HL-60/S4 treated with retinoic acid at 250 ng/mL for 4 days and 3 days (cell line): Measurements from ENCODE around the gene KIF20A.
"Not testable (repeated sequence)": the region's sequence is repeated elsewhere in the genome, so short reads cannot be mapped to it uniquely, and the experiment has no call there.

ENCODE experiments used
- in situ Hi-C: fragments of 300-500 bp; cut with MboI; formaldehyde crosslinking; loops from 2 replicates; pipeline ENCODE4 v1.7.0; 2022; ENCODE audit warnings: low sequenced_read_pairs

The KIF20A gene

DNA sequence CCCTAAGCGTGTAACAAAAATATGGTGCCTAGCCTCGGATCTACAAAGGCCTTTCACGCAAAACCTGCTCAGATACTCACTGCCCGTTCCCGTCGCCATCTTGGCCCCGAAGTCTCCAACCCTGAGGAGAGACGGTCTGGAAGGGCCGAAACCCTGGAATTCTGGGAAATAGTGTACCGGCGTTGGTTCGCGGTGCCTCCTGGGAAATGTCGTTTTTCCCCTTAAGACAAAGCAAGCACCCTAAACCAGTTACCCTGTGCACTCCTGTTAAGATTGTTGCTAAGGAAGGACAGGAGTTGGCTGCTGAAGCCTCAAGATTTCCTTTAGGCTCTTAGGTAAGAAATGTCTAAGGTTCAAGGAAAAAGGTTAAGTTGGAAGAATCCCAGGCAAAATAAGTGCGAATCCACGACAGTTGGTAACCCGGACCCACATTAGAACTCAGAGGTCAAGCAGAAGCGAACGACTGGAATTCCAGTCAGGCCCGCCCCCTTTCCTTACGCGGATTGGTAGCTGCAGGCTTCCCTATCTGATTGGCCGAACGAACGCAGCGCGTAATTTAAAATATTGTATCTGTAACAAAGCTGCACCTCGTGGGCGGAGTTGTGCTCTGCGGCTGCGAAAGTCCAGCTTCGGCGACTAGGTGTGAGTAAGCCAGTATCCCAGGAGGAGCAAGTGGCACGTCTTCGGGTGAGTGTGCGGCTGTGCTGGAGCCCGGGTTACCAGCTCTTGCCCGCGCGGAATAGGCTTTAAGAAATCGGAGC lies at the start of gene KIF20A, which contains the start of gene BRD8:
Gene KIF20A (plus strand): TSS at position 597 of the 761 bp plus-strand sequence. CDS start 569 bp downstream, outside the sequence.
Gene BRD8 (minus strand): TSS at position 115 of the 761 bp plus-strand sequence. CDS start 16 bp downstream, at position 99.
- in situ Hi-C loops, result loop anchor here (25.0 kb wide), 1 partner anchor 234 kb away; no protein-coding TSS in a partner anchor

DNA sequence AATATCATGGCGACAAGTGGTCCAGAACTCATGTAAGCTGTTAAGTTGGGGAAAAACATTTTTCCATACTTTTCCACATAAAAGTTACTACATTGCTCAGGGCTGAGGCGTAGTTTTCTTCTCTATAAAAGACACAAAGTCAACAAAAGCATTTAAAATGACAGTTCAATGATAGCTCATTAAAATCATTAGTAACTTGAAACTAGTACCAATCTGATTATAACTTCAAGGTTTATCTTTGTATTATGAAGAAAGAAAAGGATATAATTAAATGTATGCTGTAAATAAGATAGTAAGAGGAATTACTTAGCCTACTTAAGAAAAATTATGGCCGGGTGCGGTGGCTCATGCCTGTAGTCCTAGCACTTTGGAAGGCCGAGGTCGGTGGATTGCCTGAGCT lies 49.6 kb upstream of the KIF20A start:
- in situ Hi-C loops, result no loop called here

DNA sequence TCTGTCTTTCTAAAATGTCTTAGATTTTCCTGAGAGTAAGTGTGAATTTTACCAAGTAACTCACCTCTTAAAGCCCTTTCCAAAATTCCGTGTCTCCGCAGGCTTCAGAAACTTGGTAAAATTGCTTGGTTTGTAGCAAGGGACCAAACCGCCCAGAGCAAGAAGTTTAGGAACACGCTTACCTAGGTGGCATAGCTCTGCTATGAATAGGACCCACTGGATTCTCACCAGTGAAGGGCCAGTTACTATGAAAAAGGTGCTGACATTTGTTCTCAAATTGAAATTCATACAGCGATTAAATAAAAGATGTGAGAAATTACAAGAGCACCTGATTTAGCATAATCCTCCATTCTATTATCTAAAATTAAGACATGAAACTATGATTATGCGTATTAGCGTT lies 46.4 kb upstream of the KIF20A start:
- in situ Hi-C loops, result no loop called here

DNA sequence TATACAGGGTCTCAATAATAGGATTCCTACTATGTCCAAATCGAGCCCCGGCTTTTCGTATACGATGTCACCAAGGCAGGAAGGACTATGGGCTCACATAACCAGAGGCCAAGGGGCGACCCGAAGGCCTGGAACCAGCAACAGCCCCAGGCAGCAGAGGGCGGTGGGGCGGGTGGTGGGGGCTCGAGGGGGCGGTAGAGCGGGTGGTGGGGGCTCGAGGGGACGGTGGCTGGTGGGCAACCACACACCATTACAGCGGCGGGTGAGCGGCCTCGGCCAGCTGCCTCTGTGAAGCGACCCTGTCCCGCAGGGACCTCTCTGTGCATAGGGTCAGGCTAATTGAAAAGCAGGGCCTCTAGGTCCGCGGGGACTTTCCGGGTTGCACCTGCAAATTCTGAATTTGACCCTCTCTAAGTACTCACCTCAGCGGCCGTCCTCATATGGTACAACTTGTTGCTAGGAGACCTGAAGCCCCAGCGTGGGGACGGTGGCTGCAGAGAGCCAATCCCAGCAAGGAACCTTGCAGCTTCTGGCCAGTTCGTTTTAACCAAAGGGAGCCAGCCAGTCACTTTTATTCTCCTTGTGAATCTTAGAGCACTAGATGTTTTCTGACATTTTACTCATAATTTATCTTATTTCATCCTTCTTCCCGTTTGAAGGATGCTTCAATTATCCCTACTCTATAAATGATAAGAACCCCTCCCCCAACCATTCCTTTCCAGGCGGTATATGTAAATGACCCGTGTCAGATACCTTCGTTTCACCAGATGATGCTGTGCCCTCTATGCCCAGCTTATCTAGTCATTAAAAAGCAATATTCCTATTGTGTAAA lies 39.7 kb upstream of the KIF20A start, which contains the start of gene NME5:
Gene NME5 (minus strand): TSS at position 480 of the 832 bp plus-strand sequence. CDS start 648 bp downstream, outside the sequence.
- in situ Hi-C loops, result no loop called here

DNA sequence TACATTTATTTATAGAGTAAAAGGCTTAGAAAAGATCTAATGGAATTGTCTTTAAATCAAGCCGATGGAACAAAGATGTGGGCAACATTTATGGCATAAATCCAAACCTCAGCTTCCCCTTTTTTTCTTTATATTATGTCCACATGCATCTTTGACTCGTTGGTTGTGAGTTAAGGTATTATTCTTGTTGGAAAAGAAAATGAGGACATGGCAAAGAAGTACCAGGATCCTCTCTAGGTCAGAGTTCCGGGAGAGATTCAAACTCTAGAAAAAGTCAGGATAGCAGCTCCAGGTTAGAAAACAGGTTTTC lies 39.2 kb upstream of the KIF20A start:
- in situ Hi-C loops, result no loop called here

DNA sequence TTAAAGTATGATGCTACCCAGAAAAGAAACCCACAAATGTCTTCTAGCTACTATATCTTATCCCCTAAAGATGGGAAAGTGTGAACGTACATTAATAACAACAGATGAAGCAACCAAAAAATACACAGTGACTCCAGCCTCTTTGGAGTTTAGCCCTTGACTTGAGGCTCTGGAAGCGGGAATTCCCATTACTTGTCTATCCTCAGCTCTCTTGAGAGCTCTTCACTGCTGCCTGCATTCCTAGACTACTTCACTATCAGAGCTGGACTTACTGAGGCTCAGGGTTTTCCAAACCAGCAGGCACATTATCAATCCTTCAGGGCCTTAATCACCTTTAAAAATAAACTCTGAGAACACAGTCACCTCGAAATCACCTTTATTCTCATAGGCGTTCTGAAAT lies 38.6 kb upstream of the KIF20A start:
- in situ Hi-C loops, result no loop called here

DNA sequence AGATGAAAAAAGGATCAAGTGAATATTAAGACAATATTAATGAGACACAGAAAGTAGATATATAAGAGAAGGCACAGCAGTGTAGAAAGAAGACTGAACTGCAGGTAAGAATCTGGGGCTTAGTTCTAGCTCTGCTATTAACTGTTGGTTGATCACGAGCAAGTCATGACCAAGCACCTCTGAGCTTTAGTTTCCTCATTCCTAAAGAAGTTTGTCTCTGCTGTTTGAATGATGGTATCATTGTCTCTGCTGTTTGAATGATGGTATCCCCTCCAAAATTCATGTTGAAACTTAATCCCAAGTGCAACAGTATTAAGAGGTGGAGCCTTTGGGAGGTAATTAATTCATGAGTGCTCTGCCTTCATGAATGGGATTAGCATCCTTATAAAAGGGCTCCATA lies 37.2 kb upstream of the KIF20A start:
- in situ Hi-C loops, result no loop called here

DNA sequence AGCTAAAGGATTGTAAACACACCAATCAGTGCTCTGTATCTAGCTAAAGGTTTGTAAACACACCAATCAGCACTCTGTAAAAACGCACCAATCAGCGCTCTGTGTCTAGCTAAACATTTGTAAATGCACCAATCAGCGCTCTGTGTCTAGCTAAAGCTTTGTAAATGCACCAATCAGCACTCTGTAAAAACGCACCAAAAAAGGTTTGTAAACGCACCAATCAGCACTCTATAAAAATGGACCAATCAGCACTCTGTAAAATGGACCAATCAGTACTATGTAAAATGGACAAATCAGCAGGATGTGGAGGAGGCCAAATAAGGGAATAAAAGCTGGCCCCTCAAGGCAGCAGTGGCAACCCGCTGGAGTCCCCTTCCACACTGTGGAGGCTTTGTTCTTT lies 35.3 kb upstream of the KIF20A start:
- in situ Hi-C loops, result not testable (repeated sequence)

DNA sequence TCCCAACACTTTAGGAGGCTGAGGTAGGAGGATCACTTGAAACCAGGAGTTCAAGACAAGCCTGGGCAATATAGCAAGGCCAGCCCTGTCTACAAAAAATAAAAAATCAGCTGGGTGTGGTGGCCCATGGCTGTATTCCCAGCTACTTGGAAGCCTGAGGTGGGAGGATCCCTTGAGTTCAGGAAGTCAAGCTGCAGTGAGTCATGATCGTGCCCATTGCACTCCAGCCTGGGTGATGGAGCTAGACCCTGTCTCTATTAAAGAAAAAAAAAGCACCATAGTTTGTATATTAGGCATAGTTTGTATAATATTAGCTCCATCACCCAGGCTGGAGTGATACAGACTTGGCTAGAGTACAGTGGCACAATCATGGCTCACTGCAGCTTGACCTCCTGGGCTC lies 30.1 kb upstream of the KIF20A start:
- in situ Hi-C loops, result no loop called here

DNA sequence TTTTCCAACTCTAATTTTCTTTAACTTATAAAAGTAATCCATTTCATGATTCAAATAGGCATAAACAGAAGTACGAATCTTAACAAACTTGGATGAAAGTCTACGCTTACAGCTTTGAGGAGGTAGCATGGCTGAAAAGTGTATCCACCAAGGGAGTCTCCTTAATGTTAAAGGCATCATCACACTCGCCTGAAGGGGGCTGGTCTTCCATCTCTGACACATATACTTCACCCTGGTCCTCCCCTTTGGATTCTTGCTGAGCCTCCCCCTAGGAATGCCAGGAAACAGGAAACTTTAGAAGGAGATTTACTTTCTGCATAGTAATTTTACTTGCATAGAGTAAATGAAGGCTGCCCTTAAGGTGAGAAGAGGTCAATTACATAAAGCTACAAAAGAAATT lies 29.4 kb upstream of the KIF20A start:
- in situ Hi-C loops, result no loop called here

DNA sequence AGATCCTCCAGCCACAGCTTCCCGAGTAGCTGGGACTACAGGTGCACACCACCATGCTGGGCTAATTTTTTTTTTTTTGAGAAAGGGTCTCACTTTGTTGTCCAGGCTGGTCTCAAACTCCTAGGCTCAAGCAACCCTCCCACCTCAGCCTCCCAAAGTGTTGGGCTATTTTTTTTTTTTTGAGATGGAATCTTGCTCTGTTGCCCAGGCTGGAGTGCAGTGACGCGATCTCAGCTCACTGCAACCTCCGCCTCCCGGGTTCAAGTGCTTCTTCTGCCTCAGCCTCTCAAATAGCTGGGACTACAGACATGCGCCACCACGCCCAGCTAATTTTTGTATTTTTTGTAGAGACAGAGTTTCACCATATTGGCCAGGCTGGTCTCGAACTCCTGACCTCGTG lies 22.9 kb upstream of the KIF20A start:
- in situ Hi-C loops, result not testable (repeated sequence)

DNA sequence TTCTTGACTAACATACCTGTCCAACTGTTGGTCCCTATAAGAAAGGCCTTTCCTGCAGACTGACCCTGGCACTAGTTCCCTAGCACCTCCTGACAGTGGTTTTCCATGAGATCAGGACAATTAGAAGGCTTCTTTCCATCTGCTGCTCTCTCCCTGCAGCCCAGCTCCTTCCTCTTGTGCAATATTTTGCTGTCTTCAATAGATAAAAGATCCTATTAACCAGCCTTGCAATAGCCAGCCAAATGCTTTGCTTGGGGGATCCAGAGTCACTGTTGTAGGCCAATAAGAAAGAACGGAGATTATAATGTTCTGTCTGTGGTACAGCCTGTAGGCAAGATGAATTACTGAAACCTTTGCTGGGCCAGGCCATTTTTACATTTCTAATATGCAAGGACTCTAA lies 21.3 kb upstream of the KIF20A start:
- in situ Hi-C loops, result no loop called here

DNA sequence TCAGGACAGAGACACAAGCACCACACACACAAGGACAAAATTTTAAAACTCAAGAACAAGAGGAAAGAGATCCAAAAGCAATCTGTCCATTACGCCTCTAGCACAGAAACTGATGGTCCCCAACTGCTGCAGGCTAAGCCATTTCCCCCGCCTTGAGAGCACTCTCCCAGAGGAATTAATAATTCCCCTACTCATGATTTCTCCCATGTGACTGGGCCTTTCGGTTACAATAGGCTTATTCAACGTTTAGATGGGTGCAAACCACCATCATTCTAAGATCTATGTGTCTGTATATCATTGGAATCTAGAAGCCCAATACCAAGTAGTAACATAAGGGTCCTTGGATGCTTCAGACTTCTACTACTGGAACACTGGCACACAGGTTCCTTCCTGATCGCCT lies 19.2 kb upstream of the KIF20A start:
- in situ Hi-C loops, result no loop called here

DNA sequence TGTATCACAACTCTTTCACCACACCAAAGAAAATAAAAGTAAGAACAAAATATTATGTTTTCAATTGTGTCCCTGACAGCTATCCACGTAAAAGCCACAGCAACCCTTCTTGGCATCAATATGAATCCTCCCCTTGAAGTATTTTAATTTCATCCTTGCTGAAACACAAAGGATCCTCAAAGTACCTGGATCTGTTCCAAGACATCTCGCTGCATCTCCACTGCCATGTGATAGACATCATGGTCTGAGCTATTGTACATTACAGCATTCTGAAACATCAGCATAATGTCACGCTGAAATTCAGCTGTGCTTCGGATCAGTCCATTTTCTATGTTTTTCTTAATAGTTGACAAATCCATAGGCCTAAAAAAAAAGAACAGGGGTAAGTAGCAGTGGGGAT lies 18.2 kb upstream of the KIF20A start:
- in situ Hi-C loops, result no loop called here

DNA sequence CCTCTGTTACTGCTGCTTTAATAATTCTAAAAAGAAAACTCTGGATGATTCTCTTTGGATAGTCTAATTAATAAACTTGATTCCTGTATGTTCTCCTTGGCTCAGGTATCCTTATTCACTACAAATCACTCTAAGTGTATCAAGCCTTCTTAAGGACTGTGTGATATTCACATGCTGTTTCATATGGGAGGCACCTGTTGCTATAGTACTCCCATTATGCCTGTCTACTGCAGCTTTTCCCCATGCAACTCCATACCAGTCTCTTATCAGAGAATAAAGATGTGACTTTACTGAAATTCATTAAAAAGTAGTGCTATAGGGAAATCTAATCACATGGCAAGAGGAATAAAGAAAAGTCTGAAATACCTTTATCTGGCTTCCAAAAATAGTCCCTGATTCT lies 15.2 kb upstream of the KIF20A start:
- in situ Hi-C loops, result no loop called here

DNA sequence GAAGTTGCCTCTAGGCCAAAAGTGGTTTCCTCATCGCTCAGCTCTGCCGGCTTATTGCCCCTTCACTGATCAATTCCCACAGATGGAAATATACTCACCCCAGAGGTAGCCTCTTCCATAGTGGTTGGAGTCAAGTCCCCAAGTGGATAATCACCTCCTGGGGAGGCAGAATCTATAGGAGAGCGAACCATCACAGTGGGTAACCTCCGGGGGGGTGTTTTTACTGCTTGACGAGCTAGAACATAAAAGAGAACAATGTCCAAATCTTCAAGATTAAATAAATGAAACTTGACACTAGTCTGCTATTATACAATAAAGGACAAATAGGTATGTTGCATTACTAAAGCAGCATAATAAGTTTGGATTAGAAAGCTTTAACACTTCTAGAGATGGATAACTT lies 9.8 kb upstream of the KIF20A start:
- in situ Hi-C loops, result no loop called here

DNA sequence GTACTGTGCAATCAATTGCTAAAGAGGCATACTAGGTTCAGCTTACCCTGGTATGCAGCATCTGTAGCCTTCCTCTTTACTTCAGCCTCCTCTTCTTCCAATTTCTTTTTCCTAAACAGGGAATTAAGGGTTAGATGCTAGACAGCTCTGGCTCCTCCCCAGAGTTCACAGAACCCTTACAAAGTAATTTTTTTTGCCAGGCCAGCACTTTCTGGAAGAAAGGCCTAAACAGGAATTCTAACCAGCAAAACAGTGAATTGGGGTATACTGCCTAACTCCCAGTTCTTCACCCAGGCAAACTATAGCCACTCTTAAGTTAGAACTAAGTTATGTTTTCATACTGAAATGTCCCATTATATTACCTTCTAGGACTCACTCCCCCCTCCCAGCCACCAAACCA lies 8.6 kb upstream of the KIF20A start:
- in situ Hi-C loops, result no loop called here

DNA sequence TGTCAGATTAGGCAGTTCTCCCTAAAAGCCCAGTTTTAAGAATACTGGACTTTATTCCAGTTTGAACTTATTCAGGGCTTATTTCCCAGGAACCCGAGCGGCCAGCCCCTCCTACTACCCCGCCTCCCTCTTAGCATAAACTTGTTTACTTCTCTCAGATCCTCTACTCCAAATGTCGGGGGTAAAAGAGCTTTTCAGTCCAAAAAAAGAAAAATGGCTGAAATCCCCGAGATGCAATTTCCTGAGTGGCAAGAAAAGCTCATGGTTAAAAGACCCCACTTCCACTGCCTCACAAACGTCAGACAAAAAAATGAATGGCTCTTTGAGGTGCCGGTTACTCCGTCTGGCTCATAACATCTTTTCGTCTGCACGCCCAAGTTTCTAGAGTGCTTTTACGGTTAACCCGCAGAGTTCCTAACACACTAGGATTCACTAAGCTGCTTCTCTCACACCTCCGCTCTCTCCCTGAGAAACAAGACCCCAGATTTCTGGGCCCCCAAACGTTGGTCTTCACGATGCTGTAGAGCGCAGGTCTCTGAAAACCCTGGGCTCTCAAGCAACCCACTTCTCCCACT lies 884 bp upstream of the KIF20A start:
- in situ Hi-C loops, result loop anchor here (25.0 kb wide), 1 partner anchor 234 kb away; no protein-coding TSS in a partner anchor

DNA sequence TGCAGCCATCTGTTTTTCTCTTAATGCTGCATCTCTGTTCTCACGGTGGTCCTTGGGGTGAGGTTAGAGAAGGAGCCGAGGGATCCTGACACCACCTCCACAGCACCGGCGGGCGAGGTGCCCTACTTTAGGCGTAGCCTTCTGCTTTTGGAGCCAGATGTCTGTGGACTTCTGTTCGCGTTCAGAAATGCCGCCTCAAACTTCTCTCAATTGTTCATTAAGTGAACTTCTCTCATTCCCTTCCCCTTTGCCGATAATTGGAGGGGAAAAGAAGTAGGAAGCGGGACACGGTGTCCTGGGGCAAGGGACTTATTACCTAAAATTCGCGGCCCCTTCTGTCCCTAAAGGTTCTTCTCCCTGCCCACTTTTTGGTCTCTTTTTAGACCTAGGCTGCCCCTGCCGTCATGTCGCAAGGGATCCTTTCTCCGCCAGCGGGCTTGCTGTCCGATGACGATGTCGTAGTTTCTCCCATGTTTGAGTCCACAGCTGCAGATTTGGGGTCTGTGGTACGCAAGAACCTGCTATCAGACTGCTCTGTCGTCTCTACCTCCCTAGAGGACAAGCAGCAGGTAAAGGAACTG lies 455 bp downstream of the KIF20A start:
- in situ Hi-C loops, result loop anchor here (25.0 kb wide), 1 partner anchor 233 kb away; no protein-coding TSS in a partner anchor

DNA sequence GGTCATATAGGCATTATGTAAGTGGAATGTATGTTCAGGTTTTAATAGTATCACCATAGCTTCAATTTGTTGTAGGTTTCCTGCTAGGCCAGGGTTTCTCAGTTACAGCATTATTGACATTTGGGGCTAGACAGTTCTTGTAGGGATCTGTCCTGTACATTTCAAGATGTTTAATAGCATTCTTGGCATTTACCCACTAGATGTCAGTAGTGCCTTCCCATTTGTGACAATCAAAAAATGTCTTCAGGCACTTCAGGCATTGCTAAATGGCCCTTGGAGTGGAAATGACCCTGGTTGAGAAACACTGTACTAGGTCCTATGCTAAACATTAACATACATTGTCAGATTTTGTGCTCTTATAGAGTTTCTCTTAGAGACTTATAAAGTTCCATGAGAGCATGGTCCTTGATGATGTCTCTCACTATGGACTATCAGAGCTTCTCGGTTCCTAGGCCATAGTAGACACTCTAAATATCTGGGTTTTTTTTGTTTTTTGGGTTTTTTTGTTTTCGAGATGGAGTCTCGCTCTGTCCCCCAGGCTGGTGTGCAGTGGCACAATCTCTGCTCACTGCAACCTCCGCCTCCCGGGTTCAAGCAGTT lies 1.4 kb downstream of the KIF20A start:
- in situ Hi-C loops, result loop anchor here (25.0 kb wide), 1 partner anchor 232 kb away; no protein-coding TSS in a partner anchor

DNA sequence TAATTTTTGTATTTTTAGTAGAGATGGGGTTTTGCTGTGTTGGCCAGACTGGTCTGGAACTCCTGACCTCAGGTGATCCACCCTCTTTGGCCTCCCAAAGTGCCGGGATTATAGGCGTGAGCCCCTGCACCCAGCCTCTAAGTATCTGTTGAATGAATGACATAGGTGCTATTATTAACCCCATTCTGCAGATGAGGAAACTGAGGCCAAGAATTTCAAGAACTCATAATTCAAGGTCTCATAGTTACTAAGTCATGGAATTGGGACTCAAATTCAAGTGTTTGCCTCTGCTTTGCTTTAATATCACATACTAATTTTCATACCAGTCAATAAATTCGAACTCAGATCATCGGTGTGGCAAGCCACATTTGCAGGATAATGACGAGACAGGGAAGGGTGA lies 1.9 kb downstream of the KIF20A start:
- in situ Hi-C loops, result loop anchor here (25.0 kb wide), 1 partner anchor 231 kb away; no protein-coding TSS in a partner anchor
